Thoracic aorta (tissue), 2 donors: ENCODE results near the gene CARS1. TPM values are rescaled to one million over a fixed set of nuclear protein-coding genes. Genes with fewer than 3 reads are reported as not detected.

ENCODE experiments used
- ATAC-seq: fragments of 150-250 bp; one replicate; pipeline ENCODE4 v1.8.0; 2017; ENCODE audit warnings: low read depth; ENCODE audit not compliant: insufficient number of reproducible peaks, low FRiP score
- DNase-seq: peaks from one replicate; pipeline ENCODE4 v3.0.0-alpha.2; 2020; ENCODE audit warnings: low spot score
- H3K27ac ChIP-seq, 2 donors: fragments of 200-600 bp; sonication (generic); 1 replicate in 1 of 2; 2 replicates in 1 of 2; pipeline ENCODE4 v1.5.1; 2016; ENCODE audit warnings: mild to moderate bottlenecking in 2 of 2, moderate library complexity in 2 of 2
- H3K27me3 ChIP-seq: fragments of 200-600 bp; sonication (generic); replicated peaks from 2 replicates; pipeline ENCODE4 v1.6.0; 2016; ENCODE audit warnings: mild to moderate bottlenecking; ENCODE audit not compliant: insufficient read depth
- H3K36me3 ChIP-seq: fragments of 200-600 bp; sonication (generic); one replicate; pipeline ENCODE4 v1.5.1; 2016
- H3K4me1 ChIP-seq, 2 donors: fragments of 200-600 bp; sonication (generic); 1 replicate in 1 of 2; 2 replicates in 1 of 2; pipeline versions ENCODE4 v1.5.1 to v1.6.0; 2016; ENCODE audit warnings: low read depth in 2 of 2, mild to moderate bottlenecking in 1 of 2; ENCODE audit not compliant: control insufficient read depth in 1 of 2
- H3K4me3 ChIP-seq: fragments of 200-600 bp; sonication (generic); 2 replicates; pipeline ENCODE4 v1.5.1; 2016; ENCODE audit warnings: mild to moderate bottlenecking
- H3K9me3 ChIP-seq: fragments of 200-600 bp; sonication (generic); 2 replicates; pipeline ENCODE4 v1.5.1; 2016
- total RNA-seq, 2 donors: library from RNA; depleted of rRNA; stranded (reverse); fragments of >200 nt; gene quantifications; one replicate each; pipeline versions ENCODE4 v1.1.0 to v1.2.3, GENCODE V29; 2016
- TF ChIP-seq, protein P1 (sequence below): fragments of 200-600 bp; sonication (generic); IDR thresholded peaks from one replicate; pipeline ENCODE4 v1.5.1; 2019; ENCODE audit warnings: antibody characterized with exemption

The CARS1 gene
- total RNA-seq, 2 donors from 2014 or later: 38.4 to 56.5 TPM

DNA sequence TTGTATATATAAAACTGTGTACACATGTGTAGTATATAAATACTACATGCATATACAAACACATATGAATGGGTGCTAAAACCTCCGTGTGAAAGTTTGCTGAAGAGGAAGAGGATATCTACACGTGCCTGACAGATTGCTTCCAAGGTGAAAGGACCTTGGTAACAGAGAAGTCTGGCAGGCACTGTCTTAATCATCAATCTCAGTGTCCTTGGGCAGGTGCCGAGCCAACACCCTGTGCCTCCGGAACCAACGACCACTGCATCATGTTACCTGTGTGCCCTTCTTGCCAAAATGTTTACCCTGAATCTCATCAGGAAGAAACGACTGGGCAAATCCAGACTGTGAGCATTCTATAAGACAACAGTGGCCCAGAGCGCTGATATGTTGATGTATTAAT, 80.1 kb downstream of the CARS1 start:
- H3K4me3 ChIP-seq: no peak overlapping the region
- H3K27me3 ChIP-seq: no peaks in the 10 kb centered on the region
- H3K27ac ChIP-seq: no peak overlapping the region
- TF ChIP-seq, protein P1, sequence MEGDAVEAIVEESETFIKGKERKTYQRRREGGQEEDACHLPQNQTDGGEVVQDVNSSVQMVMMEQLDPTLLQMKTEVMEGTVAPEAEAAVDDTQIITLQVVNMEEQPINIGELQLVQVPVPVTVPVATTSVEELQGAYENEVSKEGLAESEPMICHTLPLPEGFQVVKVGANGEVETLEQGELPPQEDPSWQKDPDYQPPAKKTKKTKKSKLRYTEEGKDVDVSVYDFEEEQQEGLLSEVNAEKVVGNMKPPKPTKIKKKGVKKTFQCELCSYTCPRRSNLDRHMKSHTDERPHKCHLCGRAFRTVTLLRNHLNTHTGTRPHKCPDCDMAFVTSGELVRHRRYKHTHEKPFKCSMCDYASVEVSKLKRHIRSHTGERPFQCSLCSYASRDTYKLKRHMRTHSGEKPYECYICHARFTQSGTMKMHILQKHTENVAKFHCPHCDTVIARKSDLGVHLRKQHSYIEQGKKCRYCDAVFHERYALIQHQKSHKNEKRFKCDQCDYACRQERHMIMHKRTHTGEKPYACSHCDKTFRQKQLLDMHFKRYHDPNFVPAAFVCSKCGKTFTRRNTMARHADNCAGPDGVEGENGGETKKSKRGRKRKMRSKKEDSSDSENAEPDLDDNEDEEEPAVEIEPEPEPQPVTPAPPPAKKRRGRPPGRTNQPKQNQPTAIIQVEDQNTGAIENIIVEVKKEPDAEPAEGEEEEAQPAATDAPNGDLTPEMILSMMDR: no peak
- ATAC-seq (no peak), DNase-seq (no peak)
- peaks cover 2 to 5% of the 10 kb centered on the region in 2 donors for H3K4me1 ChIP-seq
- H3K9me3 ChIP-seq: no peaks in the 10 kb centered on the region
- H3K36me3 ChIP-seq: peaks cover 32% of the 10 kb centered on the region

DNA sequence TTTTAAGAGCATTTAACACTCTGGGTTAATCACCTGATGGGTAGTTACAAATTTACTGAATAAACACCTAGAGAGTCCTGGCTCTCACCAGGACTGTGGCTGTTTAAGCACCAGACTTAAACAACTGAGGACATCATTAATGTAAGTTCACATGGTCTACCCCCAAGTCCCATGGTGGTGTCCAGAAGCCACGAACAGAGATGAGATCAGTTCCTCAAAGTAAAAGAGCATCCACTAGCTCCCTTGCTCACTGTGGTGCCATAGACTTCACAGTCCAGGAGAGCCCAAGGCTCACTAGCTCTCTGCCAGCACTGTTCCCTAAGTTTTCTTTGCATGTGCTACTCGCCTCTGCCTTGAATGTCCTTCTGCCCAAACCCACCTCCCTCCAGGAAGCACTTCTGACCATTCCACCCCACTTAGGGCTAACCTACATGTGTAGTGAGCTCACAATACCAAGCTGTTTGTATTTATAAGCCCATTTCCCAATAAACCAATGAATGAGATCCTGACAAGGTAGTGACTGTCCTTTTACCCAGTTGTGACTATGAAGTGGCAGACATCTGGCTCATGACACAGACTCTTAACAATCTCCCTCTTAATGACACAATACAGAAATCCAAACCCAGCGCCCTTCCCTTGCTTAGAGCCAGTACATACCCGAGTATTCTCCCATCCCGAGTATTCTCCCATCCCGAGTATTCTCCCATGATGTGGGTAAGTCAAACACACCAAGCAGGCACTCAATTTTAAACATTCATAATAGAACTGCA, 80.7 kb downstream of the CARS1 start:
- no peak for ATAC-seq
- H3K9me3 ChIP-seq: no peaks in the 10 kb centered on the region
- peaks cover 32% of the 10 kb centered on the region for H3K36me3 ChIP-seq

DNA sequence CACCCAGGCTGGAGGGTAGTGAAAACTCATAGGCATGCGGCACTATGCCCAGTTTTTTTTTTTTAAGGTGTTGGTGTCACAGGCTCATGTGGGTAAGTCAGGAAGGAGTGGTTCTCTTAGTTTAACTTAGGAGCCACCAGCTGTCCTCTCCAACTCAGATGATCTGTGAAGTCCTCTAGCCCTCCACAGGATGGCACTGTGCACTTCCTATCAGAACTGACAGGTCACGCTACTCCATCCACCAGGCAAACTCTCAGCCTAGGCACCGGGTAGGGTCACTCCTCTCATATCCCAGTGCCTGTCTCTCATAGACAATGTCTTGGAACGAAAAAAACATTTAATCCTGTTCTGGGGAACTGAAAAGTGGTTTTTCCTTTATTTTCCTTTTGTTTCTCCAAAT, 81.6 kb downstream of the CARS1 start:
- no peak overlapping the region for H3K4me3 ChIP-seq
- H3K27ac ChIP-seq: no peak overlapping the region
- H3K9me3 ChIP-seq: no peaks in the 10 kb centered on the region
- DNase-seq (no peak), ATAC-seq (no peak)
- no peaks in the 10 kb centered on the region for H3K4me1 ChIP-seq
- peaks cover 39% of the 10 kb centered on the region for H3K36me3 ChIP-seq
- TF ChIP-seq, protein P1: no peak
- no peaks in the 10 kb centered on the region for H3K27me3 ChIP-seq

More for the DNA sequence above, 80.7 kb downstream of the CARS1 start:
- no peak overlapping the region for H3K27ac ChIP-seq
- no peak for DNase-seq
- H3K4me3 ChIP-seq: no peak overlapping the region
- H3K27me3 ChIP-seq: no peaks in the 10 kb centered on the region
- TF ChIP-seq, protein P1: no peak
- H3K4me1 ChIP-seq: peaks cover 0 to 2% of the 10 kb centered on the region in 2 donors

DNA sequence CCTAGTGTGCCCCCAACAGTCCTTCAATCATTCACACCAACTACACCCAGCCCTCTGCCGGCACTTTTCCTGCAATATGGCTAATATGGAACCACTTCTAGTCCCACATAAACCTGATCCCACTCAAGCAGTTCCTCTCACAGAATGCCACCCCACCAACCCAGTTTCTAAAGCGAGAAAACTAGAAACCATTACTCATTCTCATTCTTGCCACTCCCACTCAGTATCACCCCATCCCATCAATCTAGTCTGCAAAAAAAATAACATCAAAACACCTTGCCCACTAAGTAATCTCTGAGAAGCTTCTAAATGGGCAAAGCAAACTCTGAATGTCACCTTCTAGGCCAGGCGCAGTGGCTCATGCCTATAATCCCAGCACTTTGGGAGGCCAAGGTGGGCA, 83.0 kb downstream of the CARS1 start:
- ATAC-seq (no peak), DNase-seq (no peak)
- H3K36me3 ChIP-seq: peaks cover 52% of the 10 kb centered on the region
- no peak overlapping the region for H3K27ac ChIP-seq
- H3K4me3 ChIP-seq: no peak overlapping the region
- H3K9me3 ChIP-seq: no peaks in the 10 kb centered on the region
- H3K4me1 ChIP-seq: no peaks in the 10 kb centered on the region
- H3K27me3 ChIP-seq: no peaks in the 10 kb centered on the region
- TF ChIP-seq, protein P1: no peak

DNA sequence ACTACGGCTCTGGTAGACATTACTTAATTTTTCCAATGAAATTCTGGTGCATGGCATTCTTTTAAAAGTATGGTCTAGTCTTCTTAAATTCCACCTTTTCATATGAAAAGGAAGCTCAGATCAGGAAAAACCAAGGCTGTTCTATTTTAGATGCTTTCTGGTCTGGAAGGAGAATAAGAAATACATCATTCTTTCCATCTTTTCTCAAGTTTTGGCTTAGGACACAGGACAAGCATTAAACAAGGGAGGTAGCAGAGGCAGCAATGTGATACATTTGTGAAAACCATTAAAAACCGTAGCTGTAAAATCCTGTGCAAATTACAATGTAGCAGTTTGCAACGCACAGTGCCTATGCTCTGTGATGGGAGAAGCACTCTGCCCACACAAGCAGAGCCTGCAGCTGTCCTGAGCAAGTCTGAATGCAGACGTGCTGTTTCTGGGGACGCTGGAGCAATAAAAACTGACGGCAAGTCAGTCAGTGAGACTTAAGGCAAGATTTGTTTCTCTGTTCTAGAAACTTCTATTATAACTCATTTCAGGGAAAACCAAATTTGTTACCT, 88.8 kb downstream of the CARS1 start:
- ATAC-seq (no peak), DNase-seq (no peak)
- Histone ChIP-seq H3K9me3 (no peaks in the 10 kb centered on the region), H3K27me3 (no peaks in the 10 kb centered on the region), H3K4me3 (no peak overlapping the region), H3K36me3 (peaks cover 57% of the 10 kb centered on the region), H3K27ac (no peak overlapping the region), H3K4me1 (no peaks in the 10 kb centered on the region)
- TF ChIP-seq, protein P1: no peak
